ENCODE measurements around the gene CACNB4. TPM values are rescaled to one million over a fixed set of nuclear protein-coding genes. Genes with fewer than 3 reads are reported as not detected.

Gene CACNB4
- total RNA-seq, 1 experiment from 2014 or later: 1.7 TPM

DNA sequence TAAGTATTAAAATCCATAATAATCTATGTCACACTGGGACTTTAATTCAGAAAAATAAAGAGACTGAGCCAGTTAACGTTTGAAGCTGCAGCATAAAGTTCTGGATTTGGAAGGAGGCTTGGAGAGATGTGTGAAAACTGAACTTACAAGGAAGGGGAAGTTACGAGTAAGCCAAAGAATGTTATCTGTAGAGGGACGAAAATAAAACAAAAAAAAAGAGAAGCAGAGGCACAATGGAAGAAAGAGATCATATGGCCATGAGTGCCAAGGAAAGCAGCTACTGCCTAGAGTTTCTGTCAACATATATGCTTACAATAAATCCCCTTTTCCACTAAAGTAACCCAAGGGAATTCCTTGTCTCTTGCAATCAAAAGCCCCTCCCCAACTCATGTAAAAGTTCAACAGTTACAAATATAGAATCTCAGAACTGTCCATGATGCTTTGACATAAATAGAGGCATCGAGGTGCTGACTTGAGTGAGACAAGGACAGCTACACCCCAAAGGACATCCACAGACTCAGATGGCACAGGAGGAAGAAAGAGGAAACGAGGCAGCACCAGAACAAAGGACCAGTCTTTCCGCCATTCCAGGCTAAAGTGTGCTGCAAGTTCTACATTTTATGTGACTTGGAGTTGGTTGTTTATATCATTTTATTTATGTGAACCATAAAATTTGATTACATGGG lies 254.5 kb downstream of the CACNB4 start:
- H3K4me3 ChIP-seq (ENCODE audit: low read depth in 2 of 2, low read length in 2 of 2): no peak overlapping the region
- no peaks in the 10 kb centered on the region for H3K9me3 ChIP-seq (ENCODE audit: control insufficient read depth, insufficient read depth, low read depth, low read length)
- no peaks in the 10 kb centered on the region for H3K4me1 ChIP-seq (ENCODE audit: control insufficient read depth, insufficient read depth, low read length)
- TF ChIP-seq, protein P1, sequence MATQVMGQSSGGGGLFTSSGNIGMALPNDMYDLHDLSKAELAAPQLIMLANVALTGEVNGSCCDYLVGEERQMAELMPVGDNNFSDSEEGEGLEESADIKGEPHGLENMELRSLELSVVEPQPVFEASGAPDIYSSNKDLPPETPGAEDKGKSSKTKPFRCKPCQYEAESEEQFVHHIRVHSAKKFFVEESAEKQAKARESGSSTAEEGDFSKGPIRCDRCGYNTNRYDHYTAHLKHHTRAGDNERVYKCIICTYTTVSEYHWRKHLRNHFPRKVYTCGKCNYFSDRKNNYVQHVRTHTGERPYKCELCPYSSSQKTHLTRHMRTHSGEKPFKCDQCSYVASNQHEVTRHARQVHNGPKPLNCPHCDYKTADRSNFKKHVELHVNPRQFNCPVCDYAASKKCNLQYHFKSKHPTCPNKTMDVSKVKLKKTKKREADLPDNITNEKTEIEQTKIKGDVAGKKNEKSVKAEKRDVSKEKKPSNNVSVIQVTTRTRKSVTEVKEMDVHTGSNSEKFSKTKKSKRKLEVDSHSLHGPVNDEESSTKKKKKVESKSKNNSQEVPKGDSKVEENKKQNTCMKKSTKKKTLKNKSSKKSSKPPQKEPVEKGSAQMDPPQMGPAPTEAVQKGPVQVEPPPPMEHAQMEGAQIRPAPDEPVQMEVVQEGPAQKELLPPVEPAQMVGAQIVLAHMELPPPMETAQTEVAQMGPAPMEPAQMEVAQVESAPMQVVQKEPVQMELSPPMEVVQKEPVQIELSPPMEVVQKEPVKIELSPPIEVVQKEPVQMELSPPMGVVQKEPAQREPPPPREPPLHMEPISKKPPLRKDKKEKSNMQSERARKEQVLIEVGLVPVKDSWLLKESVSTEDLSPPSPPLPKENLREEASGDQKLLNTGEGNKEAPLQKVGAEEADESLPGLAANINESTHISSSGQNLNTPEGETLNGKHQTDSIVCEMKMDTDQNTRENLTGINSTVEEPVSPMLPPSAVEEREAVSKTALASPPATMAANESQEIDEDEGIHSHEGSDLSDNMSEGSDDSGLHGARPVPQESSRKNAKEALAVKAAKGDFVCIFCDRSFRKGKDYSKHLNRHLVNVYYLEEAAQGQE (IDR thresholded peaks at IDR 0.05; ENCODE audit: insufficient read depth in 1 of 2, low read depth in 2 of 2, low read length in 1 of 2): no peak
- TF ChIP-seq POLR2AphosphoS5 (IDR thresholded peaks at IDR 0.05; ENCODE audit: low read depth, low read length) (no peak), TCF7L2 (IDR thresholded peaks at IDR 0.05; ENCODE audit: low read depth, low read length) (no peak), SIN3A (IDR thresholded peaks at IDR 0.05; ENCODE audit: borderline replicate concordance, insufficient read depth, low read depth, low read length) (no peak)
- TF ChIP-seq, protein P2, sequence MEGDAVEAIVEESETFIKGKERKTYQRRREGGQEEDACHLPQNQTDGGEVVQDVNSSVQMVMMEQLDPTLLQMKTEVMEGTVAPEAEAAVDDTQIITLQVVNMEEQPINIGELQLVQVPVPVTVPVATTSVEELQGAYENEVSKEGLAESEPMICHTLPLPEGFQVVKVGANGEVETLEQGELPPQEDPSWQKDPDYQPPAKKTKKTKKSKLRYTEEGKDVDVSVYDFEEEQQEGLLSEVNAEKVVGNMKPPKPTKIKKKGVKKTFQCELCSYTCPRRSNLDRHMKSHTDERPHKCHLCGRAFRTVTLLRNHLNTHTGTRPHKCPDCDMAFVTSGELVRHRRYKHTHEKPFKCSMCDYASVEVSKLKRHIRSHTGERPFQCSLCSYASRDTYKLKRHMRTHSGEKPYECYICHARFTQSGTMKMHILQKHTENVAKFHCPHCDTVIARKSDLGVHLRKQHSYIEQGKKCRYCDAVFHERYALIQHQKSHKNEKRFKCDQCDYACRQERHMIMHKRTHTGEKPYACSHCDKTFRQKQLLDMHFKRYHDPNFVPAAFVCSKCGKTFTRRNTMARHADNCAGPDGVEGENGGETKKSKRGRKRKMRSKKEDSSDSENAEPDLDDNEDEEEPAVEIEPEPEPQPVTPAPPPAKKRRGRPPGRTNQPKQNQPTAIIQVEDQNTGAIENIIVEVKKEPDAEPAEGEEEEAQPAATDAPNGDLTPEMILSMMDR (IDR thresholded peaks at IDR 0.05): no peak
- ChIA-PET CTCF (no interaction called here), POLR2A (no interaction called here)
- in situ Hi-C loops (cut with HindIII; ENCODE audit: low pct_unique_long_range_greater_than_20kb, low sequenced_read_pairs): no loop called here
- H3K36me3 ChIP-seq (ENCODE audit: control insufficient read depth, insufficient read depth, low read length): no peaks in the 10 kb centered on the region
- peaks cover 3% of the 10 kb centered on the region; the same call in 1 of the 2 replicates for H3K27me3 ChIP-seq (ENCODE audit: control insufficient read depth, insufficient read depth, low read length)
- H3K27ac ChIP-seq (ENCODE audit: low read length): no peak overlapping the region
- ATAC-seq (no peak), DNase-seq (ENCODE audit: low read depth, low spot score) (no peak)
- BruUV-seq (replicated peaks): no TSS peak
- intact Hi-C loops (cut with micrococcal nuclease; ENCODE audit: unreplicated experiment): no loop called here

DNA sequence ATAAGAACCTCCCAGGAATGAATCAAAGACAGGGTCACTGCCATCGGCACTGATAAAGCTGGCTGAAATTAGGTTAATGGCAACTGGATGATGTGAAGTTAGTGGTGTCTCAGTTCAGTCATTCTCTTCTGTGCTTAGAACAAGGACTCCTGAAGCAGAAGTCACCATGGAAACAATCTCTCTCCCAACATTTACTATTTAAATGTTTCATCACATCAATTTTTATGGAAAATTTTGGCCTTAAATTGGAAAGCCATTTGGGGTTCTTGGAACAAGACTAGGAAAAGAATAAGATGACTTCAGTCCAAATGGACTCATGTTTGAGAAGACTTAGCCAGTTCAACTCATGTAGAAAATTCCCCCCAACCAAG lies 255.2 kb downstream of the CACNB4 start:
- in situ Hi-C loops (cut with HindIII; ENCODE audit: low pct_unique_long_range_greater_than_20kb, low sequenced_read_pairs): no loop called here
- DNase-seq (ENCODE audit: low read depth, low spot score) (no peak), ATAC-seq (no peak)
- Histone ChIP-seq H3K27me3 (ENCODE audit: control insufficient read depth, insufficient read depth, low read length) (peaks cover 3% of the 10 kb centered on the region; the same call in 1 of the 2 replicates), H3K27ac (ENCODE audit: low read length) (no peak overlapping the region), H3K9me3 (ENCODE audit: control insufficient read depth, insufficient read depth, low read depth, low read length) (no peaks in the 10 kb centered on the region), H3K36me3 (ENCODE audit: control insufficient read depth, insufficient read depth, low read length) (no peaks in the 10 kb centered on the region), H3K4me3 (ENCODE audit: low read depth in 2 of 2, low read length in 2 of 2) (no peak overlapping the region), H3K4me1 (ENCODE audit: control insufficient read depth, insufficient read depth, low read length) (no peaks in the 10 kb centered on the region)
- TF ChIP-seq, protein P1 (IDR thresholded peaks at IDR 0.05; ENCODE audit: insufficient read depth in 1 of 2, low read depth in 2 of 2, low read length in 1 of 2): no peak
- TF ChIP-seq POLR2AphosphoS5 (IDR thresholded peaks at IDR 0.05; ENCODE audit: low read depth, low read length) (no peak), SIN3A (IDR thresholded peaks at IDR 0.05; ENCODE audit: borderline replicate concordance, insufficient read depth, low read depth, low read length) (no peak), TCF7L2 (IDR thresholded peaks at IDR 0.05; ENCODE audit: low read depth, low read length) (no peak)
- TF ChIP-seq, protein P2 (IDR thresholded peaks at IDR 0.05): no peak
- CTCF ChIA-PET: no interaction called here
- intact Hi-C loops (cut with micrococcal nuclease; ENCODE audit: unreplicated experiment): no loop called here
- POLR2A ChIA-PET: no interaction called here
- no TSS peak for BruUV-seq (replicated peaks)

Data from Panc1 (cell line).